Trophoblast cell (in vitro differentiated cells and primary cell): ENCODE data around the gene PAX5.

Experiments used
- DNase-seq, 2 donors: peaks; one replicate each; pipeline ENCODE4 v3.0.0-alpha.2; 2016
- H2AFZ ChIP-seq: 2 replicates; pipeline ENCODE4 v1.6.1; 2013; ENCODE audit warnings: low read length, moderate library complexity, mild to moderate bottlenecking; ENCODE audit not compliant: insufficient read depth, poor library complexity
- H2AK5ac ChIP-seq: 2 replicates; pipeline ENCODE4 v1.6.1; 2013; ENCODE audit warnings: mild to moderate bottlenecking, low read length
- H2BK120ac ChIP-seq: 2 replicates; pipeline ENCODE4 v1.6.1; 2013; ENCODE audit warnings: low read length, mild to moderate bottlenecking, moderate library complexity; ENCODE audit not compliant: insufficient read depth, poor library complexity
- H2BK12ac ChIP-seq: 2 replicates; pipeline ENCODE4 v1.6.1; 2013; ENCODE audit warnings: mild to moderate bottlenecking, low read length, moderate library complexity
- H2BK5ac ChIP-seq: 2 replicates; pipeline ENCODE4 v1.6.1; 2013; ENCODE audit warnings: low read length, low read depth, moderate library complexity, mild to moderate bottlenecking; ENCODE audit not compliant: poor library complexity
- H3K14ac ChIP-seq: 2 replicates; pipeline ENCODE4 v1.6.1; 2013; ENCODE audit warnings: mild to moderate bottlenecking, low read length
- H3K18ac ChIP-seq: 2 replicates; pipeline ENCODE4 v1.6.1; 2013; ENCODE audit warnings: mild to moderate bottlenecking, low read length
- H3K23ac ChIP-seq: 2 replicates; pipeline ENCODE4 v1.6.1; 2013; ENCODE audit warnings: low read length
- H3K27ac ChIP-seq: 2 replicates; pipeline ENCODE4 v1.5.1; 2013; ENCODE audit warnings: low read depth, mild to moderate bottlenecking, inconsistent platforms, low read length, moderate library complexity
- H3K27me3 ChIP-seq: 2 replicates; pipeline ENCODE4 v1.6.1; 2013; ENCODE audit warnings: inconsistent platforms, mild to moderate bottlenecking, low read length, moderate library complexity; ENCODE audit not compliant: insufficient read depth
- H3K36me3 ChIP-seq, 2 experiments: 1 replicate in 1 of 2; 2 replicates in 1 of 2; pipeline ENCODE4 v1.6.1; 2013; ENCODE audit warnings: low read length in 2 of 2, mild to moderate bottlenecking in 2 of 2, moderate library complexity in 1 of 2; ENCODE audit not compliant: insufficient read depth in 2 of 2, control insufficient read depth in 1 of 2
- H3K4ac ChIP-seq: 2 replicates; pipeline ENCODE4 v1.6.1; 2013; ENCODE audit warnings: low read depth, mild to moderate bottlenecking, low read length, moderate library complexity
- H3K4me1 ChIP-seq, 2 experiments: 1 replicate in 1 of 2; 2 replicates in 1 of 2; pipeline ENCODE4 v1.6.1; 2013; ENCODE audit warnings: low read length in 2 of 2, mild to moderate bottlenecking in 2 of 2, moderate library complexity in 1 of 2; ENCODE audit not compliant: insufficient read depth in 2 of 2, control insufficient read depth in 1 of 2
- H3K4me2 ChIP-seq: 2 replicates; pipeline ENCODE4 v1.6.1; 2013; ENCODE audit warnings: inconsistent platforms, mild to moderate bottlenecking, low read length, moderate library complexity
- H3K4me3 ChIP-seq: 2 replicates; pipeline ENCODE4 v1.5.1; 2013; ENCODE audit warnings: mild to moderate bottlenecking, low read depth, low read length, inconsistent platforms
- H3K79me1 ChIP-seq: one replicate; pipeline ENCODE4 v1.6.1; 2013; ENCODE audit warnings: low read length
- H3K79me2 ChIP-seq: 2 replicates; pipeline ENCODE4 v1.6.1; 2013; ENCODE audit warnings: low read length, mild to moderate bottlenecking; ENCODE audit not compliant: control insufficient read depth, insufficient read depth, poor library complexity
- H3K9ac ChIP-seq: 2 replicates; pipeline ENCODE4 v1.6.1; 2013; ENCODE audit warnings: mild to moderate bottlenecking, low read length
- H3K9me3 ChIP-seq: 2 replicates; pipeline ENCODE4 v1.6.1; 2013; ENCODE audit warnings: low read depth, mild to moderate bottlenecking, control low read depth, inconsistent platforms, low read length; ENCODE audit not compliant: insufficient read depth
- H4K12ac ChIP-seq: 2 replicates; pipeline ENCODE4 v1.6.1; 2013; ENCODE audit warnings: low read depth, mild to moderate bottlenecking, low read length, moderate library complexity
- H4K8ac ChIP-seq: 2 replicates; pipeline ENCODE4 v1.6.1; 2013; ENCODE audit warnings: low read depth, mild to moderate bottlenecking, low read length, moderate library complexity
- H4K91ac ChIP-seq: one replicate; pipeline ENCODE4 v1.6.1; 2013; ENCODE audit warnings: low read depth, mild to moderate bottlenecking, low read length, moderate library complexity
- WGBS: extraction: QIAGEN DNeasy Blood & Tissue Kit; methylation state at CpG from one replicate; pipeline ENCODE4 v1.1.7; 2013; ENCODE audit warnings: missing lambda C conversion rate; ENCODE audit not compliant: insufficient read length, insufficient coverage; ENCODE audit errors: extremely low coverage; 5-methylcytosine and 5-hydroxymethylcytosine counted together

The PAX5 gene

GRCh38 chr9:36928210-36928609 lies 105.9 kb downstream of the PAX5 start:
- Histone ChIP-seq H3K4me2 (no peak overlapping the region), H3K79me1 (no peaks in the 10 kb centered on the region), H3K4me1 (no peaks in the 10 kb centered on the region), H3K27me3 (no peaks in the 10 kb centered on the region), H2BK12ac (no peak overlapping the region), H4K12ac (no peak overlapping the region), H3K27ac (no peak overlapping the region), H3K14ac (no peak overlapping the region), H4K91ac (no peak overlapping the region), H3K36me3 (no peaks in the 10 kb centered on the region), H3K9me3 (no peaks in the 10 kb centered on the region), H4K8ac (no peak overlapping the region), H2BK120ac (no peak overlapping the region), H3K23ac (no peak overlapping the region), H2AK5ac (no peak overlapping the region), H3K18ac (no peak overlapping the region), H3K79me2 (no peaks in the 10 kb centered on the region), H3K4me3 (no peak overlapping the region), H3K4ac (no peak overlapping the region), H3K9ac (no peak overlapping the region), H2AFZ (no peak overlapping the region), H2BK5ac (no peak overlapping the region)
- whole genome bisulfite sequencing, result no CpG with 5 or more reads among the region's 2 CpGs
- DNase-seq, result no peak

GRCh38 chr9:36924757-36925432 lies 109.2 kb downstream of the PAX5 start:
- H3K79me2 ChIP-seq, result no peaks in the 10 kb centered on the region
- no peak overlapping the region for H3K4me2 ChIP-seq
- no peak overlapping the region for H2BK120ac ChIP-seq
- H4K12ac ChIP-seq, result no peak overlapping the region
- no peak overlapping the region for H3K27ac ChIP-seq
- H2AK5ac ChIP-seq, result no peak overlapping the region
- H3K4ac ChIP-seq, result no peak overlapping the region
- H3K23ac ChIP-seq, result no peak overlapping the region
- no peak overlapping the region for H3K9ac ChIP-seq
- no peak overlapping the region for H4K8ac ChIP-seq
- no peaks in the 10 kb centered on the region for H3K36me3 ChIP-seq
- H3K18ac ChIP-seq, result no peak overlapping the region
- no peaks in the 10 kb centered on the region for H3K4me1 ChIP-seq
- no peak overlapping the region for H4K91ac ChIP-seq
- no peak overlapping the region for H2BK12ac ChIP-seq
- H3K14ac ChIP-seq, result no peak overlapping the region
- peaks cover 2% of the 10 kb centered on the region for H3K9me3 ChIP-seq
- no peaks in the 10 kb centered on the region for H3K79me1 ChIP-seq
- no peaks in the 10 kb centered on the region for H3K27me3 ChIP-seq
- DNase-seq, result no peak
- whole genome bisulfite sequencing, result no CpG with 5 or more reads among the region's 4 CpGs
- no peak overlapping the region for H2AFZ ChIP-seq
- no peak overlapping the region for H2BK5ac ChIP-seq
- no peak overlapping the region for H3K4me3 ChIP-seq

- Histone ChIP-seq H3K9me3 (peaks cover 2% of the 10 kb centered on the region), H3K36me3 (no peaks in the 10 kb centered on the region), H3K4me3 (no peak overlapping the region), H4K8ac (no peak overlapping the region), H3K27ac (no peak overlapping the region), H2BK5ac (no peak overlapping the region), H3K14ac (no peak overlapping the region), H4K12ac (no peak overlapping the region), H3K4me1 (no peaks in the 10 kb centered on the region), H3K4me2 (no peak overlapping the region), H2AFZ (no peak overlapping the region), H4K91ac (no peak overlapping the region), H2AK5ac (no peak overlapping the region), H3K23ac (no peak overlapping the region), H3K9ac (no peak overlapping the region), H2BK12ac (no peak overlapping the region), H3K4ac (no peak overlapping the region), H3K79me1 (no peaks in the 10 kb centered on the region), H3K27me3 (no peaks in the 10 kb centered on the region), H2BK120ac (no peak overlapping the region), H3K18ac (no peak overlapping the region), H3K79me2 (no peaks in the 10 kb centered on the region)
- no CpG with 5 or more reads among the region's 4 CpGs for WGBS
- peak; percentile 18 to 75 for DNase-seq
These were observed 110.0 kb downstream of the PAX5 start for GRCh38 chr9:36924071-36924470.

GRCh38 chr9:36923025-36923625 lies 110.9 kb downstream of the PAX5 start:
- Histone ChIP-seq H3K14ac (no peak overlapping the region), H2AK5ac (no peak overlapping the region), H4K91ac (no peak overlapping the region), H3K36me3 (no peaks in the 10 kb centered on the region), H2BK120ac (no peak overlapping the region), H4K12ac (no peak overlapping the region), H3K79me1 (no peaks in the 10 kb centered on the region), H3K27ac (no peak overlapping the region), H2BK5ac (no peak overlapping the region), H3K4me1 (no peaks in the 10 kb centered on the region), H3K4me3 (no peak overlapping the region), H2AFZ (no peak overlapping the region), H3K4me2 (no peak overlapping the region), H3K4ac (no peak overlapping the region), H3K9ac (no peak overlapping the region), H3K23ac (no peak overlapping the region), H3K18ac (no peak overlapping the region), H2BK12ac (no peak overlapping the region), H3K9me3 (peaks cover 2% of the 10 kb centered on the region), H3K27me3 (no peaks in the 10 kb centered on the region), H3K79me2 (no peaks in the 10 kb centered on the region), H4K8ac (no peak overlapping the region)
- DNase-seq, result no peak
- no CpG with 5 or more reads among the region's 7 CpGs for WGBS
